GM12878 (cell line): Measurements from ENCODE around the gene LRP5. TPM values are rescaled to one million over a fixed set of nuclear protein-coding genes. Genes with fewer than 3 reads are reported as not detected.

Experiments
- CHD4 ChIP-seq: fragments of 200-600 bp; sonication (generic); IDR thresholded peaks from 2 replicates; pipeline ENCODE4 v1.6.1; 2016; ENCODE audit warnings: mild to moderate bottlenecking
- CREB1 ChIP-seq: IDR thresholded peaks from 2 replicates; pipeline ENCODE4 v1.6.1; 2012; ENCODE audit warnings: low read depth, mild to moderate bottlenecking, inconsistent platforms
- DPF2 ChIP-seq: fragments of 450-650 bp; IDR thresholded peaks from 2 replicates; pipeline ENCODE4 v1.6.1; 2017; ENCODE audit warnings: mild to moderate bottlenecking
- E2F8 ChIP-seq: fragments of 450-650 bp; IDR thresholded peaks from 2 replicates; pipeline ENCODE4 v1.6.1; 2018; ENCODE audit warnings: mild to moderate bottlenecking, low read depth, moderate library complexity; ENCODE audit not compliant: partially characterized antibody
- EED ChIP-seq: sonication (generic); IDR thresholded peaks from 2 replicates; pipeline ENCODE4 v1.6.1; 2016; ENCODE audit warnings: antibody characterized with exemption, low read depth
- KAT2A ChIP-seq: conservative IDR thresholded peaks from 2 replicates; pipeline ENCODE4 v1.6.1; 2011; ENCODE audit warnings: low read depth, low read length; ENCODE audit not compliant: control insufficient read depth
- MTA2 ChIP-seq: fragments of 450-650 bp; IDR thresholded peaks from 2 replicates; pipeline ENCODE4 v1.6.1; 2016; ENCODE audit warnings: low read depth, mild to moderate bottlenecking, moderate library complexity
- MXI1 ChIP-seq: fragments of 150-350 bp; IDR thresholded peaks from 2 replicates; pipeline ENCODE4 v1.6.1; 2011; ENCODE audit warnings: low read depth, mild to moderate bottlenecking, inconsistent platforms, low read length, improper control_type of control experiment
- MYB ChIP-seq: fragments of 150-350 bp; IDR thresholded peaks from 2 replicates; pipeline ENCODE4 v1.6.1; 2014; ENCODE audit warnings: mild to moderate bottlenecking, low read depth, low read length, borderline replicate concordance
- NFIC ChIP-seq: IDR thresholded peaks from 2 replicates; pipeline ENCODE4 v1.6.1; 2012; ENCODE audit warnings: low read depth, mild to moderate bottlenecking, inconsistent platforms, low read length, moderate library complexity
- NFYB ChIP-seq: IDR thresholded peaks from 2 replicates; pipeline ENCODE4 v1.6.1; 2011; ENCODE audit warnings: low read depth, mild to moderate bottlenecking, low read length, improper control_type of control experiment, moderate library complexity; ENCODE audit not compliant: insufficient read depth
- PKNOX1 ChIP-seq: fragments of 450-650 bp; IDR thresholded peaks from 2 replicates; pipeline ENCODE4 v1.6.1; 2016; ENCODE audit warnings: mild to moderate bottlenecking
- SIX5 ChIP-seq: IDR thresholded peaks from 2 replicates; pipeline ENCODE4 v1.6.1; 2011; ENCODE audit warnings: mild to moderate bottlenecking, low read depth, low read length, moderate library complexity; ENCODE audit not compliant: severe bottlenecking
- SMAD1 ChIP-seq: fragments of 450-650 bp; IDR thresholded peaks from 2 replicates; pipeline ENCODE4 v1.6.1; 2018; ENCODE audit warnings: mild to moderate bottlenecking, low read depth; ENCODE audit not compliant: partially characterized antibody
- TCF7 ChIP-seq: IDR thresholded peaks from 2 replicates; pipeline ENCODE4 v1.6.1; 2014; ENCODE audit warnings: antibody characterized with exemption, borderline replicate concordance
- USF1 ChIP-seq: IDR thresholded peaks from 2 replicates; pipeline ENCODE4 v1.6.1; 2011; ENCODE audit warnings: borderline replicate concordance, low read depth, mild to moderate bottlenecking, moderate library complexity, mixed read lengths, low read length; ENCODE audit not compliant: insufficient read depth; ENCODE audit errors: extremely low read length
- USF2 ChIP-seq: IDR thresholded peaks from 2 replicates; pipeline ENCODE4 v1.6.1; 2011; ENCODE audit warnings: low read depth, low read length, improper control_type of control experiment, borderline replicate concordance
- ZNF207 ChIP-seq: fragments of 450-650 bp; IDR thresholded peaks from 2 replicates; pipeline ENCODE4 v1.6.1; 2014; ENCODE audit warnings: antibody characterized with exemption, mild to moderate bottlenecking, borderline replicate concordance
- ZNF687 ChIP-seq: fragments of 450-650 bp; IDR thresholded peaks from 2 replicates; pipeline ENCODE4 v1.6.1; 2017; ENCODE audit warnings: mild to moderate bottlenecking, moderate library complexity
- ZSCAN29 ChIP-seq: fragments of 450-650 bp; IDR thresholded peaks from 2 replicates; pipeline ENCODE4 v1.6.1; 2017; ENCODE audit warnings: mild to moderate bottlenecking, moderate library complexity
- polyA plus RNA-seq, 11 experiments: library from polyadenylated mRNA; depleted of rRNA in 4 of 11; unstranded in 6 of 11; stranded (reverse) in 5 of 11; fragments of >200 nt; fragmentation: Nextera tagmentation in 4 of 11; fragmentation: Illumina TruSeq in 1 of 11; extraction: Ambion mirVana in 4 of 11; extraction: Trizol in 1 of 11; gene quantifications; 1 replicate in 1 of 11; 2 replicates in 10 of 11; pipeline versions ENCODE4 v1.2.1 to v1.2.3, GENCODE V29; 2011 to 2016; ENCODE audit warnings: inconsistent platforms in 2 of 11, missing spikeins in 2 of 11, low read depth in 1 of 11
- total RNA-seq, 4 experiments: library from RNA; depleted of rRNA in 3 of 4; stranded (reverse); fragments of >200 nt in 3 of 4; fragmentation: Illumina TruSeq in 1 of 4; extraction: Trizol in 1 of 4; gene quantifications; 2 replicates each; pipeline versions ENCODE4 v1.2.1 to v1.2.3, GENCODE V29; 2013 to 2021

Gene LRP5
- total and polyA plus RNA-seq, 10 of the 15 experiments (the other 5 are each of a cell fraction or from before 2014, with no cell fraction given): 0.37 to 34.0 (median 6.6) TPM

GRCh38 chr11:68371171-68372041, 59.0 kb downstream of the LRP5 start (continued):
- TF ChIP-seq PKNOX1 (no peak), SMAD1 (no peak), CHD4 (no peak), NFIC (no peak), SIX5 (no peak), USF1 (no peak), DPF2 (peak; percentile 42; the same call in 1 of the 2 replicates), ZNF207 (no peak), KAT2A (no peak), E2F8 (no peak), MXI1 (no peak), MYB (no peak), ZSCAN29 (no peak), EED (peak; percentile 60; the same call in 1 of the 2 replicates), CREB1 (no peak), USF2 (no peak), NFYB (no peak), ZNF687 (peak; percentile 55), MTA2 (no peak), TCF7 (no peak)
